IMR-90 (cell line): ENCODE measurements around the gene PLA2G2A. TPM values are rescaled to one million over a fixed set of nuclear protein-coding genes. Genes with fewer than 3 reads are reported as not detected.

ENCODE experiments used
- ATAC-seq: fragments of 200-7000 bp; cut with Tn5 transposase; 2 replicates; pipeline ENCODE4 v1.9.1; 2020; ENCODE audit warnings: low read depth, mild to moderate bottlenecking, moderate library complexity
- BruUV-seq: library from RNA; stranded (reverse); fragments of 400-500 nt; replicated peaks from 2 replicates; lab custom pipeline; 2021; lab: Mats Ljungman, UMichigan
- CTCF ChIA-PET: fragments of 300-600 bp; formaldehyde crosslinking; extraction: SDS; loops from one replicate; lab custom pipeline; 2021; ENCODE audit warnings: antibody characterized with exemption; lab: Yijun Ruan, JAX
- POLR2A ChIA-PET: fragments of 300-600 bp; sonication (Branson Sonifier 250); formaldehyde crosslinking; loops from one replicate; lab custom pipeline; 2022; ENCODE audit warnings: antibody characterized with exemption; ENCODE audit not compliant: unreplicated experiment; lab: Charles Lee
- DNase-seq: peaks from one replicate; pipeline ENCODE4 v3.0.0; 2013
- H2AFZ ChIP-seq: replicated peaks from 2 replicates; pipeline ENCODE3; 2013; ENCODE audit warnings: low read length, mild to moderate bottlenecking; ENCODE audit not compliant: poor library complexity
- H2AK5ac ChIP-seq: 2 replicates; pipeline ENCODE4 v1.6.1; 2013; ENCODE audit warnings: low read depth, low read length, inconsistent platforms
- H2AK9ac ChIP-seq: replicated peaks from 2 replicates; pipeline ENCODE3; 2013; ENCODE audit warnings: mild to moderate bottlenecking, low read depth, low read length, moderate library complexity; ENCODE audit not compliant: poor library complexity
- H2BK120ac ChIP-seq: 2 replicates; pipeline ENCODE4 v1.6.1; 2013; ENCODE audit warnings: low read depth, low read length, inconsistent platforms
- H2BK15ac ChIP-seq: 3 replicates; pipeline ENCODE4 v1.6.1; 2013; ENCODE audit warnings: low read depth, low read length, inconsistent platforms
- H2BK20ac ChIP-seq: 2 replicates; pipeline ENCODE4 v1.6.1; 2013; ENCODE audit warnings: low read depth, mild to moderate bottlenecking, inconsistent platforms, low read length, moderate library complexity
- H2BK5ac ChIP-seq: 2 replicates; pipeline ENCODE4 v1.6.1; 2013; ENCODE audit warnings: mild to moderate bottlenecking, low read depth, low read length, inconsistent platforms; ENCODE audit not compliant: poor library complexity, severe bottlenecking
- H3K14ac ChIP-seq: replicated peaks from 2 replicates; pipeline ENCODE4 v1.6.1; 2013; ENCODE audit warnings: low read depth, low read length, inconsistent platforms
- H3K18ac ChIP-seq: 2 replicates; pipeline ENCODE4 v1.6.1; 2013; ENCODE audit warnings: low read depth, low read length, control low read depth
- H3K23ac ChIP-seq: 2 replicates; pipeline ENCODE4 v1.6.1; 2013; ENCODE audit warnings: low read depth, low read length, inconsistent platforms
- H3K27ac ChIP-seq: 2 replicates; pipeline ENCODE4 v1.5.1; 2013; ENCODE audit warnings: mild to moderate bottlenecking, control low read depth, low read length; ENCODE audit not compliant: insufficient read depth
- H3K27me3 ChIP-seq: 2 replicates; pipeline ENCODE4 v1.6.1; 2013; ENCODE audit warnings: low read length; ENCODE audit not compliant: control insufficient read depth, insufficient read depth
- H3K36me3 ChIP-seq: 2 replicates; pipeline ENCODE4 v1.6.1; 2013; ENCODE audit warnings: low read length, mixed read lengths; ENCODE audit not compliant: control insufficient read depth, insufficient read depth
- H3K4ac ChIP-seq: 2 replicates; pipeline ENCODE4 v1.6.1; 2013; ENCODE audit warnings: low read depth, low read length, inconsistent platforms
- H3K4me1 ChIP-seq: 2 replicates; pipeline ENCODE4 v1.6.1; 2013; ENCODE audit warnings: low read length, mixed read lengths; ENCODE audit not compliant: control insufficient read depth, insufficient read depth
- H3K4me2 ChIP-seq: 2 replicates; pipeline ENCODE4 v1.6.1; 2013; ENCODE audit warnings: low read depth, mild to moderate bottlenecking, control low read depth, low read length, moderate library complexity
- H3K4me3 ChIP-seq: 2 replicates; pipeline ENCODE4 v1.5.1; 2013; ENCODE audit warnings: low read depth, mild to moderate bottlenecking, control low read depth, low read length, moderate library complexity; ENCODE audit not compliant: insufficient read depth
- H3K56ac ChIP-seq: 2 replicates; pipeline ENCODE4 v1.6.1; 2013; ENCODE audit warnings: low read length, inconsistent platforms; ENCODE audit not compliant: insufficient read depth; ENCODE audit errors: extremely low read depth
- H3K79me1 ChIP-seq, 2 experiments: 2 replicates each; pipeline ENCODE4 v1.6.1; 2013; ENCODE audit warnings: low read length in 2 of 2, inconsistent platforms in 1 of 2, low read depth in 1 of 2
- H3K9ac ChIP-seq: 2 replicates; pipeline ENCODE4 v1.6.1; 2013; ENCODE audit warnings: low read depth, low read length, control low read depth
- H3K9me1 ChIP-seq: 2 replicates; pipeline ENCODE4 v1.6.1; 2013; ENCODE audit warnings: low read length, inconsistent platforms; ENCODE audit not compliant: insufficient read depth
- H3K9me3 ChIP-seq: 2 replicates; pipeline ENCODE4 v1.6.1; 2013; ENCODE audit warnings: low read length; ENCODE audit not compliant: control insufficient read depth, insufficient read depth
- H4K20me1 ChIP-seq: 2 replicates; pipeline ENCODE4 v1.6.1; 2013; ENCODE audit warnings: low read length, inconsistent platforms; ENCODE audit not compliant: insufficient read depth
- H4K5ac ChIP-seq: 2 replicates; pipeline ENCODE4 v1.6.1; 2013; ENCODE audit warnings: mild to moderate bottlenecking, low read depth, low read length, control low read depth
- H4K8ac ChIP-seq, 2 experiments: 2 replicates each; pipeline ENCODE4 v1.6.1; 2013; ENCODE audit warnings: low read depth in 2 of 2, low read length in 2 of 2, control low read depth in 1 of 2, inconsistent platforms in 1 of 2
- H4K91ac ChIP-seq: 2 replicates; pipeline ENCODE4 v1.6.1; 2013; ENCODE audit warnings: low read depth, low read length, inconsistent platforms; ENCODE audit not compliant: insufficient read depth
- BHLHE40 ChIP-seq: fragments of 150-350 bp; IDR thresholded peaks from 2 replicates; pipeline ENCODE4 v1.6.1; 2016; ENCODE audit warnings: mild to moderate bottlenecking, low read depth, low read length
- CHD1 ChIP-seq: IDR thresholded peaks from 2 replicates; pipeline ENCODE4 v1.6.1; 2012; ENCODE audit warnings: low read depth, low read length, improper control_type of control experiment
- MAFK ChIP-seq: IDR thresholded peaks from 2 replicates; pipeline ENCODE4 v1.6.1; 2012; ENCODE audit warnings: low read depth, low read length, improper control_type of control experiment
- MAZ ChIP-seq: IDR thresholded peaks from 2 replicates; pipeline ENCODE4 v1.6.1; 2012; ENCODE audit warnings: low read depth, mild to moderate bottlenecking, low read length, improper control_type of control experiment, moderate library complexity, borderline replicate concordance
- MXI1 ChIP-seq: IDR thresholded peaks from 2 replicates; pipeline ENCODE4 v1.6.1; 2012; ENCODE audit warnings: low read depth, mild to moderate bottlenecking, low read length, moderate library complexity, borderline replicate concordance
- POLR2A ChIP-seq: IDR thresholded peaks from 2 replicates; pipeline ENCODE4 v1.6.1; 2012; ENCODE audit warnings: mild to moderate bottlenecking, low read depth, low read length
- RCOR1 ChIP-seq: IDR thresholded peaks from 2 replicates; pipeline ENCODE4 v1.6.1; 2012; ENCODE audit warnings: mild to moderate bottlenecking, low read length, improper control_type of control experiment; ENCODE audit not compliant: insufficient replicate concordance
- USF2 ChIP-seq: fragments of 150-350 bp; IDR thresholded peaks from 2 replicates; pipeline ENCODE4 v1.6.1; 2017; ENCODE audit warnings: mild to moderate bottlenecking, antibody characterized with exemption, low read length, low read depth
- WGBS, 2 experiments: methylation state at CpG; one replicate each; pipeline versions ENCODE4 v1.1.5 to v1.1.7; 2013; ENCODE audit warnings: missing lambda C conversion rate in 2 of 2; ENCODE audit not compliant: insufficient read length in 1 of 2; ENCODE audit errors: extremely low coverage in 2 of 2; 5-methylcytosine and 5-hydroxymethylcytosine counted together
- dilution Hi-C: fragments of 300-500 bp; cut with HindIII; formaldehyde crosslinking; loops from one replicate; pipeline ENCODE4 v1.14.3; 2018; ENCODE audit warnings: low sequenced_read_pairs; ENCODE audit not compliant: unreplicated experiment
- in situ Hi-C: fragments of 300-500 bp; cut with MboI; formaldehyde crosslinking; loops from 3 replicates; pipeline ENCODE4 v1.14.3; 2019; ENCODE audit warnings: low sequenced_read_pairs, inconsistent platforms, mixed read lengths
- intact Hi-C: fragments of 100-400 bp; cut with micrococcal nuclease; formaldehyde crosslinking; loops from 2 replicates; pipeline ENCODE4 v1.10.0; 2022
- polyA plus RNA-seq, 3 experiments: library from polyadenylated mRNA; depleted of rRNA; stranded (reverse); fragments of >200 nt; gene quantifications; 2 replicates each; pipeline ENCODE4 v1.2.3, GENCODE V29; 2012; ENCODE audit warnings: low replicate concordance in 1 of 3
- total RNA-seq: library from RNA; depleted of rRNA; stranded (reverse); fragments of >200 nt; gene quantifications from 2 replicates; pipeline ENCODE4 v1.2.3, GENCODE V29; 2012
- TF ChIP-seq, protein P1 (sequence below): conservative IDR thresholded peaks from 2 replicates; pipeline ENCODE4 v1.5.1; 2012; ENCODE audit warnings: mild to moderate bottlenecking, low read depth, low read length, improper control_type of control experiment

PLA2G2A gene
- total and polyA plus RNA-seq, 2 of the 4 experiments (the other 2 are of a cell fraction), result not detected

- H3K4ac ChIP-seq, result no peak overlapping the region
- intact Hi-C loops (no loop called here), dilution Hi-C loops (no loop called here), in situ Hi-C loops (no loop called here)
- H4K5ac ChIP-seq, result no peak overlapping the region
- no peak for ATAC-seq
- no peak for DNase-seq
- H2BK5ac ChIP-seq, result no peak overlapping the region
- no peak overlapping the region for H3K27ac ChIP-seq
- WGBS, 2 experiments, result no CpG with 5 or more reads among the region's 2 CpGs
- H2AK9ac ChIP-seq, result no peak overlapping the region
- H3K27me3 ChIP-seq, result no peaks in the 10 kb centered on the region
- H4K91ac ChIP-seq, result no peak overlapping the region
- no peaks in the 10 kb centered on the region for H3K9me1 ChIP-seq
- no peak overlapping the region for H2AFZ ChIP-seq
- H3K18ac ChIP-seq, result no peak overlapping the region
- H2AK5ac ChIP-seq, result no peak overlapping the region
- no TSS peak for BruUV-seq
- no peaks in the 10 kb centered on the region for H4K20me1 ChIP-seq
- H2BK20ac ChIP-seq, result no peak overlapping the region
- ChIA-PET POLR2A (no interaction called here), CTCF (no interaction called here)
- H3K79me1 ChIP-seq, result no peaks in the 10 kb centered on the region
- H3K56ac ChIP-seq, result no peak overlapping the region
- no peak overlapping the region for H3K4me3 ChIP-seq
- H3K9me3 ChIP-seq, result no peaks in the 10 kb centered on the region
- no peaks in the 10 kb centered on the region for H3K4me1 ChIP-seq
- H3K4me2 ChIP-seq, result no peak overlapping the region
- no peaks in the 10 kb centered on the region for H3K36me3 ChIP-seq
- H3K23ac ChIP-seq, result no peak overlapping the region
- H3K14ac ChIP-seq, result no peak overlapping the region
- H4K8ac ChIP-seq, result no peak overlapping the region
- TF ChIP-seq POLR2A (no peak), CHD1 (no peak), MAZ (no peak), BHLHE40 (no peak), RCOR1 (no peak), MXI1 (no peak), USF2 (no peak), MAFK (no peak)
- TF ChIP-seq, protein P1, sequence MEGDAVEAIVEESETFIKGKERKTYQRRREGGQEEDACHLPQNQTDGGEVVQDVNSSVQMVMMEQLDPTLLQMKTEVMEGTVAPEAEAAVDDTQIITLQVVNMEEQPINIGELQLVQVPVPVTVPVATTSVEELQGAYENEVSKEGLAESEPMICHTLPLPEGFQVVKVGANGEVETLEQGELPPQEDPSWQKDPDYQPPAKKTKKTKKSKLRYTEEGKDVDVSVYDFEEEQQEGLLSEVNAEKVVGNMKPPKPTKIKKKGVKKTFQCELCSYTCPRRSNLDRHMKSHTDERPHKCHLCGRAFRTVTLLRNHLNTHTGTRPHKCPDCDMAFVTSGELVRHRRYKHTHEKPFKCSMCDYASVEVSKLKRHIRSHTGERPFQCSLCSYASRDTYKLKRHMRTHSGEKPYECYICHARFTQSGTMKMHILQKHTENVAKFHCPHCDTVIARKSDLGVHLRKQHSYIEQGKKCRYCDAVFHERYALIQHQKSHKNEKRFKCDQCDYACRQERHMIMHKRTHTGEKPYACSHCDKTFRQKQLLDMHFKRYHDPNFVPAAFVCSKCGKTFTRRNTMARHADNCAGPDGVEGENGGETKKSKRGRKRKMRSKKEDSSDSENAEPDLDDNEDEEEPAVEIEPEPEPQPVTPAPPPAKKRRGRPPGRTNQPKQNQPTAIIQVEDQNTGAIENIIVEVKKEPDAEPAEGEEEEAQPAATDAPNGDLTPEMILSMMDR, result no peak
- H2BK15ac ChIP-seq, result no peak overlapping the region
- H3K9ac ChIP-seq, result no peak overlapping the region
- no peak overlapping the region for H2BK120ac ChIP-seq
These were observed 34.7 kb upstream of the PLA2G2A start for GRCh38 chr1:20014153-20014552.
